ENCODE measurements around the gene MNAT1. TPM values are rescaled to one million over a fixed set of nuclear protein-coding genes. Genes with fewer than 3 reads are reported as not detected.

MNAT1 gene
- total and polyA plus RNA-seq, 10 donors = 11.9 to 34.3 (median 22.0) TPM

DNA sequence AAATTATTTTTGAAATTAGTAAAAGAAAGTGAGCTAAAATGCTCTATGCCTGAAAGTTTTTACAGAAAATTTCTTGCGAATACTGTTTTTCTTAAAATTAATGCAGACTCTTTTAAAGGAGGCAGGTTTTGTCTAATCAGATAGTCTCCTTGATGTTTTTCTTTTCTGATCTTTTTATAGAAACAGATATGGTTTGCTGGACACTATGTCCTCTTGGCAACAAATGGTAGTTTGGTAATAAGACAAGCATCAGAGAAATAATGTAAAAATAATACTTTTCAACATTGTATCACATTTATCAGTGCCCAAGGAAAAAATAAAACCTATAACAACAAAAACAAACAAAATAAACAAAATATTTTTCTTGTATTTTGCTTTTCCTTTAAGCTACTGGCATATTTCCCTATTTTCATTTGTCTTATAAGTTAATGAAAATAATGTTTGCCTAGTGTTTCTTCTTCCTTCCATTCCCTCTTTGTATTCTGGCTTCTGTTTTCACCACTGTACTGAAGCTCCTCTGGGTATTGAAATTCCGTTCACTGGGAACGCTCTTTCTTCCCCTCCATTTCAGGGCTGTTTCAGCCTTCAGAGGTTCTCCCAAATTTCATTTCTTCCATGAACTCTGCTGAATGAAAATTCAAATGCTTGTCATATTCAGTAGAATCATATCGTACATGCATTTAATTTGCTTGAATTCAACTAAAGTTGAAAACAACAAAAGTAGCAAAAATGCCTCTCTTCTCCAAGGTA, 131.0 kb downstream of the MNAT1 start:
- no peaks in the 10 kb centered on the region for H3K27me3 ChIP-seq (replicated peaks in 1 of 7)
- no peak overlapping the region for H3K27ac ChIP-seq
- 92 to 98% (median 96%) methylated on average over 4 of the region's 4 CpGs for WGBS, 5 donors
- intact Hi-C loops (cut with DNase I; ENCODE audit: low total_unique reads) = no loop called here
- DNase-seq = no peak
- H3K4me3 ChIP-seq = no peak overlapping the region
- H3K9me3 ChIP-seq = no peaks in the 10 kb centered on the region
- H3K36me3 ChIP-seq = no peaks in the 10 kb centered on the region
- TF ChIP-seq POLR2AphosphoS5 (IDR thresholded peaks at IDR 0.05) = no peak
- TF ChIP-seq POLR2A (IDR thresholded peaks at IDR 0.05) = no peak
- TF ChIP-seq, protein P1, sequence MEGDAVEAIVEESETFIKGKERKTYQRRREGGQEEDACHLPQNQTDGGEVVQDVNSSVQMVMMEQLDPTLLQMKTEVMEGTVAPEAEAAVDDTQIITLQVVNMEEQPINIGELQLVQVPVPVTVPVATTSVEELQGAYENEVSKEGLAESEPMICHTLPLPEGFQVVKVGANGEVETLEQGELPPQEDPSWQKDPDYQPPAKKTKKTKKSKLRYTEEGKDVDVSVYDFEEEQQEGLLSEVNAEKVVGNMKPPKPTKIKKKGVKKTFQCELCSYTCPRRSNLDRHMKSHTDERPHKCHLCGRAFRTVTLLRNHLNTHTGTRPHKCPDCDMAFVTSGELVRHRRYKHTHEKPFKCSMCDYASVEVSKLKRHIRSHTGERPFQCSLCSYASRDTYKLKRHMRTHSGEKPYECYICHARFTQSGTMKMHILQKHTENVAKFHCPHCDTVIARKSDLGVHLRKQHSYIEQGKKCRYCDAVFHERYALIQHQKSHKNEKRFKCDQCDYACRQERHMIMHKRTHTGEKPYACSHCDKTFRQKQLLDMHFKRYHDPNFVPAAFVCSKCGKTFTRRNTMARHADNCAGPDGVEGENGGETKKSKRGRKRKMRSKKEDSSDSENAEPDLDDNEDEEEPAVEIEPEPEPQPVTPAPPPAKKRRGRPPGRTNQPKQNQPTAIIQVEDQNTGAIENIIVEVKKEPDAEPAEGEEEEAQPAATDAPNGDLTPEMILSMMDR (IDR thresholded peaks at IDR 0.05 in 8 of 11, conservative IDR thresholded peaks at IDR 0.05 in 3 of 11) = no peak
- peaks cover 0 to 4% (median 0%) of the 10 kb centered on the region in 6 donors for H3K4me1 ChIP-seq

DNA sequence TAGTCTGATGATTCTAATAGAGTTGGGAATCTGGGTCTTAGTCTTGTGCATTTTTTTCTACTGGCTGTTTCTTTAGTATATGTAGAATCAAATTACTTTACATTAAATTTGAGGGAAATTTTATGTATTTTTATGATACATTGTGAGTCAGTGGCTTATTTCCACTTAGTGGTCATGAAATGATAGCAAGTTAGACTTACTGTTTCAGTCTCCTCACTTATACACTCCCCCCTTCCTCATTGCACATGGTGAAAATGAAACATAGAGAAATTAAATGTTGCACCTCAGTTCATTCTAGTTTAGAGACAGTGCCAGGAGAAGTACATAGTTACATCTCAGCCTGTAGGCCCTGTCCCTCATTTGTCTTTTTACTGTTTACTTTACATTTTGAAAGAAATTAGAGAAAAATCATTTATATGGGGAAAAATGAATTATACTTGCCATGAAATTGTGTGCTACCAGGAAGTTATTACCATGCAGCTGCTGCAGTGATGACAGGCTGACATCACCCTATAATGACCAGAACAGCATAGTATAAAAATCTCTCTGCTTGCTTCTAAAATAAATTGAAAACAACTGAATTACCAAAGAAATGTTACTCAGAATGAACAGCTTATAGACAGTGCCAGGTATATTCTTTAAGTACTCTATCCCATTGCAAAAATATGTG, 133.1 kb downstream of the MNAT1 start:
- Histone ChIP-seq H3K27me3 (replicated peaks in 1 of 7) (no peaks in the 10 kb centered on the region), H3K27ac (no peak overlapping the region), H3K4me3 (no peak overlapping the region), H3K9me3 (no peaks in the 10 kb centered on the region), H3K36me3 (no peaks in the 10 kb centered on the region), H3K4me1 (no peaks in the 10 kb centered on the region)
- intact Hi-C loops (cut with DNase I; ENCODE audit: low total_unique reads) = no loop called here
- DNase-seq = no peak
- TF ChIP-seq POLR2A (IDR thresholded peaks at IDR 0.05) (no peak), POLR2AphosphoS5 (IDR thresholded peaks at IDR 0.05) (no peak)
- TF ChIP-seq, protein P1 (IDR thresholded peaks at IDR 0.05 in 8 of 11, conservative IDR thresholded peaks at IDR 0.05 in 3 of 11) = no peak

GRCh38 chr14:60878121-60878520, 143.6 kb downstream of the MNAT1 start:
- H3K27ac ChIP-seq = no peak overlapping the region
- peaks cover 0 to 17% (median 14%) of the 10 kb centered on the region in 8 donors for H3K9me3 ChIP-seq
- H3K4me1 ChIP-seq = no peaks in the 10 kb centered on the region
- H3K36me3 ChIP-seq = peaks cover 0 to 37% (median 4%) of the 10 kb centered on the region in 6 donors
- no peak overlapping the region for H3K4me3 ChIP-seq
- H3K27me3 ChIP-seq (replicated peaks in 1 of 7) = no peaks in the 10 kb centered on the region
- TF ChIP-seq, protein P1 (IDR thresholded peaks at IDR 0.05 in 8 of 11, conservative IDR thresholded peaks at IDR 0.05 in 3 of 11) = no peak
- TF ChIP-seq POLR2A (IDR thresholded peaks at IDR 0.05) = no peak
- no peak for TF ChIP-seq POLR2AphosphoS5 (IDR thresholded peaks at IDR 0.05)
- intact Hi-C loops (cut with DNase I; ENCODE audit: low total_unique reads) = no loop called here
- 93 to 100% (median 97%) methylated on average over 1 of the region's 1 CpG for WGBS, 5 donors
- no peak for DNase-seq

DNA sequence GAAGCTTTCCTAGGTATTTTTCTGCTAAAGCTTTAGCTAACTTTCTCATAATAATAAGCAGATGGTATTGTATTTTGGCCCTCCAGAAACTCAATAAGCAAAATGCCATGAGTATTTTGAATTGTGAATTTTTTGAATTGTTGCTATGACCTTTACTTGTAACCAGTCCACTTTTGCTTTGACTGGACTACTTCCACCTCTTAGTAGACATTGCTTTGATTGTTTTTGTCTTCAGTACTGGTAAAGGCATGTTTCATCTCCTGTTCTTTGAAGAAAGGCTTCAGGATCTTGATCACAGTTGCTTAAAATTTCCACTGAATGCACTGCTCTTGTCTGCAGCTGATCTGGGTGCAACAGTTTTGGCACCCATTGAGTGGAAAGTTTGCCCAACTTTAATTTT, 144.0 kb downstream of the MNAT1 start:
- no peaks in the 10 kb centered on the region for H3K4me1 ChIP-seq
- TF ChIP-seq POLR2AphosphoS5 (IDR thresholded peaks at IDR 0.05) (no peak), POLR2A (IDR thresholded peaks at IDR 0.05) (no peak)
- TF ChIP-seq, protein P1 (IDR thresholded peaks at IDR 0.05 in 8 of 11, conservative IDR thresholded peaks at IDR 0.05 in 3 of 11) = no peak
- peaks cover 0 to 41% (median 6%) of the 10 kb centered on the region in 6 donors for H3K36me3 ChIP-seq
- no peak for DNase-seq
- no peak overlapping the region for H3K27ac ChIP-seq
- no peak overlapping the region for H3K4me3 ChIP-seq
- peaks cover 0 to 21% (median 18%) of the 10 kb centered on the region in 8 donors for H3K9me3 ChIP-seq
- H3K27me3 ChIP-seq (replicated peaks in 1 of 7) = no peaks in the 10 kb centered on the region
- intact Hi-C loops (cut with DNase I; ENCODE audit: low total_unique reads) = no loop called here

Data from spleen (tissue), 11 donors.